GM23338 (cell line): ENCODE results near the gene GRIK4. TPM values are rescaled to one million over a fixed set of nuclear protein-coding genes. Genes with fewer than 3 reads are reported as not detected.

Experiments
- ATAC-seq: fragments of 200-7000 bp; cut with Tn5 transposase; 3 replicates; pipeline ENCODE4 v1.9.1; 2020
- DNase-seq: peaks from one replicate; pipeline ENCODE4 v3.0.0-alpha.2; 2015; ENCODE audit warnings: low spot score
- H2AFZ ChIP-seq: fragments of 200-600 bp; sonication (generic); 2 replicates; pipeline ENCODE4 v1.8.0; 2016; ENCODE audit warnings: antibody characterized with exemption, mild to moderate bottlenecking, moderate library complexity
- H3F3A ChIP-seq: fragments of 200-600 bp; sonication (generic); replicated peaks from 2 replicates; pipeline ENCODE4 v1.8.0; 2017; ENCODE audit warnings: antibody characterized with exemption, mixed run types, low read depth
- H3K27ac ChIP-seq: fragments of 200-600 bp; sonication (generic); 2 replicates; pipeline ENCODE4 v1.6.1; 2016; ENCODE audit warnings: low read depth
- H3K27me3 ChIP-seq: fragments of 200-600 bp; sonication (generic); 2 replicates; pipeline ENCODE4 v1.8.0; 2016; ENCODE audit warnings: mild to moderate bottlenecking, mixed run types, moderate library complexity; ENCODE audit not compliant: insufficient read depth
- H3K36me3 ChIP-seq: fragments of 200-600 bp; sonication (generic); 2 replicates; pipeline ENCODE4 v1.8.0; 2016; ENCODE audit warnings: mild to moderate bottlenecking; ENCODE audit not compliant: insufficient read depth
- H3K4me1 ChIP-seq: fragments of 200-600 bp; sonication (generic); 2 replicates; pipeline ENCODE4 v1.8.0; 2016; ENCODE audit warnings: mild to moderate bottlenecking, moderate library complexity; ENCODE audit not compliant: insufficient read depth
- H3K4me2 ChIP-seq: fragments of 200-600 bp; sonication (generic); 2 replicates; pipeline ENCODE4 v1.7.1; 2017; ENCODE audit warnings: mixed run types
- H3K4me3 ChIP-seq: fragments of 200-600 bp; sonication (generic); 2 replicates; pipeline ENCODE4 v1.6.1; 2016; ENCODE audit warnings: mixed run types
- H3K79me2 ChIP-seq: fragments of 200-600 bp; sonication (generic); replicated peaks from 2 replicates; pipeline ENCODE4 v1.8.0; 2017; ENCODE audit warnings: mild to moderate bottlenecking; ENCODE audit not compliant: insufficient read depth
- H3K9me2 ChIP-seq: fragments of 200-600 bp; sonication (generic); 2 replicates; pipeline ENCODE4 v1.8.0; 2017; ENCODE audit not compliant: insufficient read depth
- H4K20me1 ChIP-seq: fragments of 200-600 bp; sonication (generic); replicated peaks from 2 replicates; pipeline ENCODE4 v1.8.0; 2017; ENCODE audit warnings: mild to moderate bottlenecking; ENCODE audit not compliant: insufficient read depth
- H3K27ac Mint-ChIP-seq: 2 replicates; pipeline ENCODE4 v1.8.0; 2020; ENCODE audit warnings: inconsistent platforms, mild to moderate bottlenecking, moderate library complexity, mixed read lengths
- H3K27me3 Mint-ChIP-seq: 3 replicates; pipeline ENCODE4 v1.8.0; 2022; ENCODE audit warnings: low read depth, mild to moderate bottlenecking, moderate library complexity, mixed read lengths, inconsistent platforms; ENCODE audit not compliant: insufficient read depth, poor library complexity
- H3K36me3 Mint-ChIP-seq: 3 replicates; pipeline ENCODE4 v1.8.0; 2021; ENCODE audit warnings: low read depth, mild to moderate bottlenecking, inconsistent platforms, moderate library complexity, mixed read lengths
- H3K4me1 Mint-ChIP-seq: 3 replicates; pipeline ENCODE4 v1.8.0; 2020; ENCODE audit warnings: mild to moderate bottlenecking, inconsistent platforms, mixed read lengths
- H3K4me3 Mint-ChIP-seq: 3 replicates; pipeline ENCODE4 v1.8.0; 2021; ENCODE audit warnings: moderate library complexity, mild to moderate bottlenecking, inconsistent platforms, mixed read lengths
- H3K9me3 Mint-ChIP-seq: 3 replicates; pipeline ENCODE4 v1.8.0; 2020; ENCODE audit warnings: moderate library complexity, mild to moderate bottlenecking, inconsistent platforms, mixed read lengths
- CREB1 ChIP-seq: fragments of 250-450 bp; sonication (Bioruptor Pico); IDR thresholded peaks from 2 replicates; pipeline ENCODE4 v1.5.0; 2020; ENCODE audit warnings: low read depth, mild to moderate bottlenecking, moderate library complexity
- CTCF ChIP-seq, 2 experiments: fragments of 200-600 bp in 1 of 2; sonication (generic) in 1 of 2; conservative IDR thresholded peaks; 2 replicates each; pipeline versions ENCODE4 v1.5.1 to v1.6.1; 2016 to 2017; ENCODE audit warnings: antibody characterized with exemption in 2 of 2, low read depth in 2 of 2, mild to moderate bottlenecking in 2 of 2, moderate library complexity in 1 of 2
- ETS1 ChIP-seq: IDR thresholded peaks from 2 replicates; pipeline ENCODE4 v1.6.1; 2016; ENCODE audit warnings: antibody characterized with exemption
- EZH2 ChIP-seq: fragments of 200-600 bp; sonication (generic); IDR thresholded peaks from one replicate; pipeline ENCODE4 v1.8.0; 2017; ENCODE audit warnings: antibody characterized with exemption, mild to moderate bottlenecking, low read depth; ENCODE audit not compliant: unreplicated experiment
- EZH2phosphoT487 ChIP-seq: fragments of 200-600 bp; sonication (generic); IDR thresholded peaks from one replicate; pipeline ENCODE4 v1.8.1; 2018; ENCODE audit warnings: antibody characterized with exemption; ENCODE audit not compliant: unreplicated experiment
- JUNB ChIP-seq: IDR thresholded peaks from one replicate; pipeline ENCODE4 v1.6.1; 2016; ENCODE audit warnings: antibody characterized with exemption; ENCODE audit not compliant: unreplicated experiment
- NANOG ChIP-seq: IDR thresholded peaks from 2 replicates; pipeline ENCODE4 v1.6.1; 2016; ENCODE audit warnings: antibody characterized with exemption, borderline replicate concordance
- POLR2AphosphoS5 ChIP-seq: IDR thresholded peaks from 2 replicates; pipeline ENCODE4 v1.6.1; 2016; ENCODE audit warnings: antibody characterized with exemption, low read depth
- REST ChIP-seq: IDR thresholded peaks from one replicate; pipeline ENCODE4 v1.6.1; 2018; ENCODE audit warnings: antibody characterized with exemption; ENCODE audit not compliant: unreplicated experiment
- STAT1 ChIP-seq: IDR thresholded peaks from one replicate; pipeline ENCODE4 v1.6.1; 2016; ENCODE audit warnings: antibody characterized with exemption; ENCODE audit not compliant: unreplicated experiment
- ZNF114 ChIP-seq: fragments of 250-450 bp; sonication (Bioruptor Pico); IDR thresholded peaks from 2 replicates; pipeline ENCODE4 v1.5.0; 2020; ENCODE audit warnings: mild to moderate bottlenecking, moderate library complexity
- ZNF331 ChIP-seq: fragments of 250-450 bp; sonication (Bioruptor Pico); IDR thresholded peaks from 2 replicates; pipeline ENCODE4 v1.5.0; 2020; ENCODE audit warnings: low read depth, mild to moderate bottlenecking, moderate library complexity
- polyA plus RNA-seq: library from polyadenylated mRNA; unstranded; fragments of >200 nt; fragmentation: Nextera tagmentation; extraction: Ambion mirVana; gene quantifications from 2 replicates; pipeline ENCODE4 v1.2.1, GENCODE V29; 2016
- total RNA-seq: library from RNA; depleted of rRNA; stranded (reverse); fragments of >200 nt; shearing (Covaris generic); gene quantifications from 2 replicates; pipeline ENCODE4 v1.2.3, GENCODE V29; 2014
- TF ChIP-seq, protein P1 (sequence below): fragments of 250-450 bp; sonication (Bioruptor Pico); IDR thresholded peaks from 2 replicates; pipeline ENCODE4 v1.5.0; 2020; ENCODE audit warnings: mild to moderate bottlenecking, moderate library complexity

The GRIK4 gene
- total and polyA plus RNA-seq, 2 experiments from 2014 or later: 0.63 to 2.2 TPM

- TF ChIP-seq POLR2AphosphoS5: no peak
Observed at GRCh38 chr11:121006922-121007321, 495.4 kb downstream of the GRIK4 start (continued).

DNA sequence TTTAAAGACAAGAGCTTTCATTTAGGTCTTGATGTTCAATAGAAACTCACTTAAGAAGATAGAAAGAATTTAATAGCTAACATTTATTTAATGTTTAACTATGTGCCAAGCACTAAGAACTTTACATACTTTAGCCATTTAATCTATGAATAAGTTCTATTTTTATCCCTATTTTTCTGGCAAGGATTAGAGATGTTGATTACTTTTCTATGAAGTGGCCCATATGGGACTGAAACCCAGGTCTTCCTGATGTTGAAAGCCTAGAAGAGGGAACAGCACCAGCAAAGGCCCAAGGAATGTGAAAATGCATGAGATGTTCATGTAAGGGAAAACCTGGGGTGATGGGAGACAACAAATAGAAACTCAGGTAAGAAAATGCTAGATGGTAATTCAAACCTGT lies 497.0 kb downstream of the GRIK4 start:
- H3K79me2 ChIP-seq: no peaks in the 10 kb centered on the region
- Mint-ChIP-seq H3K4me1 (peaks cover 20% of the 10 kb centered on the region), H3K4me3 (no peak overlapping the region), H3K9me3 (no peaks in the 10 kb centered on the region; the same call in 1 of the 3 replicates), H3K27me3 (no peaks in the 10 kb centered on the region), H3K27ac (no peak overlapping the region), H3K36me3 (no peaks in the 10 kb centered on the region; the same call in 1 of the 3 replicates)
- no peak for DNase-seq
- no peak overlapping the region for H3K4me3 ChIP-seq
- TF ChIP-seq POLR2AphosphoS5 (no peak), EZH2 (no peak), CREB1 (CRISPR knock-in tag) (no peak), CTCF (conservative IDR thresholded peaks at IDR 0.05; ENCODE audit: low read depth in 2 of 2) (no peak), ZNF114 (no peak), NANOG (no peak), ETS1 (no peak), JUNB (no peak), EZH2phosphoT487 (no peak), ZNF331 (no peak), STAT1 (no peak), REST (no peak)
- TF ChIP-seq, protein P1, sequence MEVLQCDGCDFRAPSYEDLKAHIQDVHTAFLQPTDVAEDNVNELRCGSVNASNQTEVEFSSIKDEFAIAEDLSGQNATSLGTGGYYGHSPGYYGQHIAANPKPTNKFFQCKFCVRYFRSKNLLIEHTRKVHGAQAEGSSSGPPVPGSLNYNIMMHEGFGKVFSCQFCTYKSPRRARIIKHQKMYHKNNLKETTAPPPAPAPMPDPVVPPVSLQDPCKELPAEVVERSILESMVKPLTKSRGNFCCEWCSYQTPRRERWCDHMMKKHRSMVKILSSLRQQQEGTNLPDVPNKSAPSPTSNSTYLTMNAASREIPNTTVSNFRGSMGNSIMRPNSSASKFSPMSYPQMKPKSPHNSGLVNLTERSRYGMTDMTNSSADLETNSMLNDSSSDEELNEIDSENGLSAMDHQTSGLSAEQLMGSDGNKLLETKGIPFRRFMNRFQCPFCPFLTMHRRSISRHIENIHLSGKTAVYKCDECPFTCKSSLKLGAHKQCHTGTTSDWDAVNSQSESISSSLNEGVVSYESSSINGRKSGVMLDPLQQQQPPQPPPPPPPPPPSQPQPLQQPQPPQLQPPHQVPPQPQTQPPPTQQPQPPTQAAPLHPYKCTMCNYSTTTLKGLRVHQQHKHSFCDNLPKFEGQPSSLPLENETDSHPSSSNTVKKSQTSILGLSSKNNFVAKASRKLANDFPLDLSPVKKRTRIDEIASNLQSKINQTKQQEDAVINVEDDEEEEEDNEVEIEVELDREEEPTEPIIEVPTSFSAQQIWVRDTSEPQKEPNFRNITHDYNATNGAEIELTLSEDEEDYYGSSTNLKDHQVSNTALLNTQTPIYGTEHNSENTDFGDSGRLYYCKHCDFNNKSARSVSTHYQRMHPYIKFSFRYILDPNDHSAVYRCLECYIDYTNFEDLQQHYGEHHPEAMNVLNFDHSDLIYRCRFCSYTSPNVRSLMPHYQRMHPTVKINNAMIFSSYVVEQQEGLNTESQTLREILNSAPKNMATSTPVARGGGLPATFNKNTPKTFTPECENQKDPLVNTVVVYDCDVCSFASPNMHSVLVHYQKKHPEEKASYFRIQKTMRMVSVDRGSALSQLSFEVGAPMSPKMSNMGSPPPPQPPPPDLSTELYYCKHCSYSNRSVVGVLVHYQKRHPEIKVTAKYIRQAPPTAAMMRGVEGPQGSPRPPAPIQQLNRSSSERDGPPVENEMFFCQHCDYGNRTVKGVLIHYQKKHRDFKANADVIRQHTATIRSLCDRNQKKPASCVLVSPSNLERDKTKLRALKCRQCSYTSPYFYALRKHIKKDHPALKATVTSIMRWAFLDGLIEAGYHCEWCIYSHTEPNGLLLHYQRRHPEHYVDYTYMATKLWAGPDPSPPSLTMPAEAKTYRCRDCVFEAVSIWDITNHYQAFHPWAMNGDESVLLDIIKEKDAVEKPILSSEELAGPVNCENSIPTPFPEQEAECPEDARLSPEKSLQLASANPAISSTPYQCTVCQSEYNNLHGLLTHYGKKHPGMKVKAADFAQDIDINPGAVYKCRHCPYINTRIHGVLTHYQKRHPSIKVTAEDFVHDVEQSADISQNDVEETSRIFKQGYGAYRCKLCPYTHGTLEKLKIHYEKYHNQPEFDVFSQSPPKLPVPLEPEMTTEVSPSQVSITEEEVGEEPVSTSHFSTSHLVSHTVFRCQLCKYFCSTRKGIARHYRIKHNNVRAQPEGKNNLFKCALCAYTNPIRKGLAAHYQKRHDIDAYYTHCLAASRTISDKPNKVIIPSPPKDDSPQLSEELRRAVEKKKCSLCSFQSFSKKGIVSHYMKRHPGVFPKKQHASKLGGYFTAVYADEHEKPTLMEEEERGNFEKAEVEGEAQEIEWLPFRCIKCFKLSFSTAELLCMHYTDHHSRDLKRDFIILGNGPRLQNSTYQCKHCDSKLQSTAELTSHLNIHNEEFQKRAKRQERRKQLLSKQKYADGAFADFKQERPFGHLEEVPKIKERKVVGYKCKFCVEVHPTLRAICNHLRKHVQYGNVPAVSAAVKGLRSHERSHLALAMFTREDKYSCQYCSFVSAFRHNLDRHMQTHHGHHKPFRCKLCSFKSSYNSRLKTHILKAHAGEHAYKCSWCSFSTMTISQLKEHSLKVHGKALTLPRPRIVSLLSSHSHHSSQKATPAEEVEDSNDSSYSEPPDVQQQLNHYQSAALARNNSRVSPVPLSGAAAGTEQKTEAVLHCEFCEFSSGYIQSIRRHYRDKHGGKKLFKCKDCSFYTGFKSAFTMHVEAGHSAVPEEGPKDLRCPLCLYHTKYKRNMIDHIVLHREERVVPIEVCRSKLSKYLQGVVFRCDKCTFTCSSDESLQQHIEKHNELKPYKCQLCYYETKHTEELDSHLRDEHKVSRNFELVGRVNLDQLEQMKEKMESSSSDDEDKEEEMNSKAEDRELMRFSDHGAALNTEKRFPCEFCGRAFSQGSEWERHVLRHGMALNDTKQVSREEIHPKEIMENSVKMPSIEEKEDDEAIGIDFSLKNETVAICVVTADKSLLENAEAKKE: no peak
- H3F3A ChIP-seq: no peaks in the 10 kb centered on the region
- H2AFZ ChIP-seq: no peak overlapping the region
- H3K4me1 ChIP-seq: peaks cover 4% of the 10 kb centered on the region; the same call in 1 of the 2 replicates
- no peak overlapping the region for H3K27ac ChIP-seq
- no peaks in the 10 kb centered on the region for H3K36me3 ChIP-seq
- ATAC-seq: no peak
- no peaks in the 10 kb centered on the region for H4K20me1 ChIP-seq
- H3K27me3 ChIP-seq: no peaks in the 10 kb centered on the region
- H3K4me2 ChIP-seq: no peak overlapping the region
- H3K9me2 ChIP-seq: no peaks in the 10 kb centered on the region
